Loucy (cell line): ENCODE results near the gene ARHGAP10.

Experiments
- H2AFZ ChIP-seq: fragments of 200-600 bp; sonication (generic); 2 replicates; pipeline ENCODE4 v1.6.0; 2016; ENCODE audit warnings: antibody characterized with exemption, mild to moderate bottlenecking, low read length, moderate library complexity
- H3F3A ChIP-seq: fragments of 200-600 bp; 2 replicates; pipeline ENCODE4 v1.6.0; 2016; ENCODE audit warnings: antibody characterized with exemption, low read depth, mild to moderate bottlenecking
- H3K27me3 ChIP-seq: fragments of 200-600 bp; sonication (generic); 2 replicates; pipeline ENCODE4 v1.6.1; 2014; ENCODE audit warnings: low read length, mild to moderate bottlenecking; ENCODE audit not compliant: insufficient read depth, poor library complexity, severe bottlenecking
- H3K36me3 ChIP-seq: fragments of 200-600 bp; sonication (generic); 2 replicates; pipeline ENCODE4 v1.6.1; 2016; ENCODE audit warnings: low read length; ENCODE audit not compliant: insufficient read depth
- H3K4me1 ChIP-seq: fragments of 200-600 bp; sonication (generic); 2 replicates; pipeline ENCODE4 v1.5.1; 2014; ENCODE audit warnings: low read length, mild to moderate bottlenecking; ENCODE audit not compliant: insufficient read depth, poor library complexity, severe bottlenecking
- H3K4me2 ChIP-seq: fragments of 200-600 bp; sonication (generic); 2 replicates; pipeline ENCODE4 v1.6.0; 2014; ENCODE audit warnings: antibody characterized with exemption, low read length, low read depth, mild to moderate bottlenecking; ENCODE audit not compliant: poor library complexity, severe bottlenecking
- H3K4me3 ChIP-seq: fragments of 200-600 bp; sonication (generic); 2 replicates; pipeline ENCODE4 v1.5.1; 2014; ENCODE audit warnings: low read length, mild to moderate bottlenecking, mixed read lengths; ENCODE audit not compliant: poor library complexity, severe bottlenecking
- H3K79me2 ChIP-seq: fragments of 200-600 bp; sonication (generic); 2 replicates; pipeline ENCODE4 v1.6.1; 2014; ENCODE audit warnings: low read length; ENCODE audit not compliant: insufficient read depth
- H3K9ac ChIP-seq: fragments of 200-600 bp; sonication (generic); 2 replicates; pipeline ENCODE4 v1.6.0; 2014; ENCODE audit warnings: mild to moderate bottlenecking, low read depth, low read length, moderate library complexity; ENCODE audit not compliant: poor library complexity, severe bottlenecking
- H3K9me2 ChIP-seq: fragments of 200-600 bp; sonication (generic); replicated peaks from 2 replicates; pipeline ENCODE4 v1.6.1; 2016; ENCODE audit warnings: low read depth, low read length, mixed read lengths
- H3K9me3 ChIP-seq: fragments of 200-600 bp; sonication (generic); 2 replicates; pipeline ENCODE4 v1.6.1; 2014; ENCODE audit warnings: mild to moderate bottlenecking, antibody characterized with exemption, low read length, low read depth; ENCODE audit not compliant: insufficient read depth
- H4K20me1 ChIP-seq: fragments of 200-600 bp; sonication (generic); 2 replicates; pipeline ENCODE4 v1.6.0; 2014; ENCODE audit warnings: antibody characterized with exemption, low read length, mild to moderate bottlenecking; ENCODE audit not compliant: insufficient read depth, poor library complexity, severe bottlenecking
- CTCF ChIP-seq: fragments of 200-600 bp; sonication (generic); conservative IDR thresholded peaks from 2 replicates; pipeline ENCODE4 v1.5.1; 2014; ENCODE audit warnings: mild to moderate bottlenecking, antibody characterized with exemption, low read length
- EZH2phosphoT487 ChIP-seq: fragments of 200-600 bp; IDR thresholded peaks from 2 replicates; pipeline ENCODE4 v1.6.1; 2018; ENCODE audit warnings: antibody characterized with exemption, mild to moderate bottlenecking, moderate library complexity, borderline replicate concordance

ARHGAP10 gene

DNA sequence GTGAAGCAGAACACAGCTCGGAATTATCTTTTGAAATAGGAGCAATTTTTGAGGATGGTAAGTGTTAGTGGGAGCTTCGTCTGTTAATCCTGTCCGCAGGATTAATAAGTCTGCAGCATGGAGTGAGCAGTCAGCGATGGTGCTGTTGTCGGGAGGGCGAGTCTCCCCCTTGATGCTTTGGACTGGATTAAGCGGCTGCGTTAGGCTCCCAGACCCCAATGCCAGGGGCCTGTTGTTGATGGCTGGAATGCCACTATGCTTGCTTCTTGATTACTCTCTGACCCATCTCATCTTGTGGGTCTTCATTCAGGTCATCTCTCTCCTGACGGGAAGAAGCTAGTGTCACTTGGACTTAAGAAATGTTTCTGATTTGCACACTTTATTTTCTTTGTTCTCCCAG lies 332.6 kb downstream of the ARHGAP10 start:
- Histone ChIP-seq H3K9me2 (no peaks in the 10 kb centered on the region), H2AFZ (no peak overlapping the region), H3K4me2 (no peak overlapping the region), H3K4me1 (peaks cover 9% of the 10 kb centered on the region), H3K27me3 (no peaks in the 10 kb centered on the region), H3K9me3 (no peaks in the 10 kb centered on the region), H3K9ac (no peak overlapping the region), H3K4me3 (no peak overlapping the region), H3F3A (no peaks in the 10 kb centered on the region), H4K20me1 (no peaks in the 10 kb centered on the region), H3K79me2 (no peaks in the 10 kb centered on the region), H3K36me3 (peaks cover 17% of the 10 kb centered on the region; the same call in 1 of the 2 replicates)
- TF ChIP-seq CTCF (no peak), EZH2phosphoT487 (no peak)

DNA sequence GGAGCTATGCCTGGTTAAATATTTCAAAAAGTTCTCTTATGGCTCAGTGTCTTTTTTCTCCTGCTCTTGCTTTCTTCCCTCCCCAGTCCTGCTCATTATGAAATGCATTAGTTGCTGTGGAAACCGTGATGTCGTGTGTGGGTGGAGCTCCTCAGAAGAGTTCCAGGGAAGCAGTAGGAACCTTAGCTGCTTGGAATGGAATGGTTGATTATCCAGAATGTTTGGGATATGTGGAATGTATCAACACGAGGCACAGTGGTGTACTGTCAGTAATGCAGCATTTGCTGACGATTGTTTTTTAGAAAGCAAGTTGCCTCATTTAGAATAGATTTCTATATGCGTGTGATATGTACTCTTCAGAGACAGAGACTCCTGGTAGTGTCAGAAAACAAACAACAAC lies 333.2 kb downstream of the ARHGAP10 start:
- Histone ChIP-seq H2AFZ (no peak overlapping the region), H3K9me3 (no peaks in the 10 kb centered on the region), H3K9ac (no peak overlapping the region), H3K27me3 (no peaks in the 10 kb centered on the region), H3K9me2 (no peaks in the 10 kb centered on the region), H3F3A (no peaks in the 10 kb centered on the region), H4K20me1 (no peaks in the 10 kb centered on the region), H3K4me2 (no peak overlapping the region), H3K4me3 (no peak overlapping the region), H3K4me1 (peaks cover 9% of the 10 kb centered on the region), H3K36me3 (peaks cover 17% of the 10 kb centered on the region; the same call in 1 of the 2 replicates), H3K79me2 (no peaks in the 10 kb centered on the region)
- TF ChIP-seq CTCF = no peak
- no peak for TF ChIP-seq EZH2phosphoT487

- Histone ChIP-seq H3K79me2 (no peaks in the 10 kb centered on the region), H3K4me1 (no peaks in the 10 kb centered on the region), H3K4me3 (no peak overlapping the region), H3K4me2 (no peak overlapping the region), H2AFZ (no peak overlapping the region), H3K9me2 (no peaks in the 10 kb centered on the region), H3K9me3 (no peaks in the 10 kb centered on the region), H4K20me1 (no peaks in the 10 kb centered on the region), H3K9ac (no peak overlapping the region), H3K27me3 (no peaks in the 10 kb centered on the region), H3F3A (no peaks in the 10 kb centered on the region), H3K36me3 (peaks cover 17% of the 10 kb centered on the region; the same call in 1 of the 2 replicates)
- TF ChIP-seq CTCF (no peak), EZH2phosphoT487 (no peak)
Measured at GRCh38 chr4:148067301-148067916, 335.5 kb downstream of the ARHGAP10 start.
